Urinary bladder (tissue), 4 donors: ENCODE measurements around the gene AHCYL1. TPM values are rescaled to one million over a fixed set of nuclear protein-coding genes. Genes with fewer than 3 reads are reported as not detected.
"Not testable (repeated sequence)": the region's sequence is repeated elsewhere in the genome, so short reads cannot be mapped to it uniquely, and the experiment has no call there.

ENCODE experiments used
- DNase-seq: peaks from one replicate; pipeline ENCODE4 v3.0.0-alpha.2; 2015; ENCODE audit errors: extremely low spot score
- H3K27ac ChIP-seq: one replicate; pipeline ENCODE4 v1.5.1; 2013; ENCODE audit warnings: low read depth, mild to moderate bottlenecking, moderate library complexity
- H3K36me3 ChIP-seq: one replicate; pipeline ENCODE4 v1.6.1; 2013; ENCODE audit warnings: mild to moderate bottlenecking, moderate library complexity; ENCODE audit not compliant: insufficient read depth
- H3K4me1 ChIP-seq: one replicate; pipeline ENCODE4 v1.6.1; 2013; ENCODE audit warnings: mild to moderate bottlenecking, moderate library complexity; ENCODE audit not compliant: insufficient read depth
- H3K4me3 ChIP-seq: one replicate; pipeline ENCODE4 v1.5.1; 2013; ENCODE audit warnings: low read depth, low read length
- WGBS: extraction: QIAGEN DNeasy Blood & Tissue Kit; methylation state at CpG from one replicate; pipeline ENCODE4 v1.1.7; 2013; 5-methylcytosine and 5-hydroxymethylcytosine counted together
- polyA plus RNA-seq: library from polyadenylated mRNA; stranded (reverse); fragments of 200-250 nt; gene quantifications from one replicate; pipeline ENCODE4 v1.2.3, GENCODE V29; 2013
- total RNA-seq: library from RNA; depleted of rRNA; stranded (reverse); fragments of >200 nt; gene quantifications from one replicate; pipeline ENCODE4 v1.2.3, GENCODE V29; 2014
- donor health status: healthy with polysubstance abuse.
- donor health status: healthy.

Gene AHCYL1
- total and polyA plus RNA-seq, 2 donors = 46.2 to 68.1 TPM

DNA sequence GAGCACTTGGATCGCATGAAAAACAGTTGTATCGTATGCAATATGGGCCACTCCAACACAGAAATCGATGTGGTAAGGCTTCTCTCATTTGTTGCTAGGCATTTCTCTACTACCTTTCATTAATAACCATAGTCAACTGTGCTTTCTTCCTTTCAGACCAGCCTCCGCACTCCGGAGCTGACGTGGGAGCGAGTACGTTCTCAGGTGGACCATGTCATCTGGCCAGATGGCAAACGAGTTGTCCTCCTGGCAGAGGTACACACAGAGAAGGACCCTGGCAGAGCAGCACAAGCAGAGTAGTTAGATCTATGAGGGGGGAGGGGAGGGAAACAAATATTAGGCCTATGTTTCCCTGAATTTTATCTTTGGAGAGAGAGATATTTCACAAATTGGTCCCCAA is 33.8 kb downstream of the AHCYL1 start:
- no peak for DNase-seq

DNA sequence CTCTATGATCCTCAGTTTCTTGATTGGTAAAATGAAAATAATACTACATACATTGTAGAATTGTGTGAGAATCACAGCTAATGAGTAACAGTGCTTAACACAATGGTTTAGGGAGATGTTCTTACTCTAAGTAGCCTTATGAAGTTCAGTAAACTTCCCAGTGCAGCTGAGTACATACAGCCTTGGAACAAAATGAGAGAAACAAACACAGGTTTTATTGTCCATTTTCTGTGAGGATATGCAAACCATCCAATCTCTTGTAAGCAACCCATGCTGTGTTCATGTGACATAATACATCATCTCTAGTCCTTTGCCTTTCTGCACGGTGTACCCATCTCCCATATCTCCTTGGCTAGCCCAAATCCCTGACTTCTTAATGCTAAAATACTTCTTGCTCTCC is 35.2 kb downstream of the AHCYL1 start:
- no peak overlapping the region for H3K27ac ChIP-seq
- 83% methylated on average over 1 of the region's 1 CpG for WGBS
- DNase-seq = no peak
- peaks cover 12% of the 10 kb centered on the region for H3K36me3 ChIP-seq
- no peaks in the 10 kb centered on the region for H3K4me1 ChIP-seq
- H3K4me3 ChIP-seq = no peak overlapping the region

More for the DNA sequence above, 33.8 kb downstream of the AHCYL1 start:
- no peak overlapping the region for H3K4me3 ChIP-seq
- 93% methylated on average over 9 of the region's 9 CpGs for WGBS
- no peaks in the 10 kb centered on the region for H3K4me1 ChIP-seq
- peaks cover 12% of the 10 kb centered on the region for H3K36me3 ChIP-seq
- no peak overlapping the region for H3K27ac ChIP-seq

GRCh38 chr1:110021285-110021684 is 36.7 kb downstream of the AHCYL1 start:
- whole genome bisulfite sequencing = 89% methylated on average over 3 of the region's 3 CpGs
- Histone ChIP-seq H3K4me3 (no peak overlapping the region), H3K36me3 (peaks cover 8% of the 10 kb centered on the region), H3K4me1 (no peaks in the 10 kb centered on the region), H3K27ac (no peak overlapping the region)
- DNase-seq = no peak

DNA sequence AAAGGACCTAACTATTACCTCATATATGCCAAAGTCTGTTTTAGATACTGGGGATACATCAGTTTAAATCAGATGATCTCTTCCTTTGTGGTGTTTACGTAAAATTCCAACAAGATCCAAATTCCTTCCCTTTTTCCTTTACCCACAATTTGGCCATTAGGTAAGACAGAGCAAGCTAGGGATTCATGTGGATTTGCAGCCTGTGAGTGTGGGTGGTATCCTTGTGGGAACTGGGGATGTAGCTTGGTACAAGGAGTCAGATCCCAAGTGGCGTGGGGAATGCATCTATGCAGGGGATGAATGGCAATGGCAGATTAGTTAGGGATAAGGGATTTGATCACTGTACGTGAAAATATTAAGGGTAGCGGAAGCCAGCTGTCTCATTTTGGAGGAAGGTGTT is 40.0 kb downstream of the AHCYL1 start:
- H3K36me3 ChIP-seq = peaks cover 5% of the 10 kb centered on the region
- no peak overlapping the region for H3K27ac ChIP-seq
- no peak for DNase-seq
- H3K4me3 ChIP-seq = no peak overlapping the region
- no peaks in the 10 kb centered on the region for H3K4me1 ChIP-seq
- WGBS = 85% methylated on average over 4 of the region's 4 CpGs

DNA sequence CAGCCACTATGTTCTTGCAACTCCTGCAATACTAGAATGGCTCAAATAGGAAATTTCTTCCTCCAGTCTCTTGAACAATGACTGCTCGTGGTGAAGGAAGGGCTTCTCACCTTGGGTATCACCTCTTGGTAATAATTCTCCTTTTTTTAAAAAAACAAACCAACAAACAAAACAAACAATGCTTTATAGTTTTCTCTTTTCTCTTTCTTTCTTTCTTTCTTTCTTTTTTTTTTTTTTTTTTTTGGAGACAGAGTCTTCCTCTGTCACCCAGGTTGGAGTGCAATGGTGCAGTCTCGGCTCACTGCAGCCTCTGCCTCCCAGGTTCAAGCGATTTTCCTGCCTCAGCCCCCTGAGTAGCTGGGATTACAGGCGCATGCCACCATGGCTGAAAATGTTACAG is 46.1 kb downstream of the AHCYL1 start:
- 74% methylated on average over 4 of the region's 4 CpGs for WGBS
- H3K36me3 ChIP-seq, DNase-seq, H3K4me1 ChIP-seq, H3K4me3 ChIP-seq, H3K27ac ChIP-seq: not testable (repeated sequence)

DNA sequence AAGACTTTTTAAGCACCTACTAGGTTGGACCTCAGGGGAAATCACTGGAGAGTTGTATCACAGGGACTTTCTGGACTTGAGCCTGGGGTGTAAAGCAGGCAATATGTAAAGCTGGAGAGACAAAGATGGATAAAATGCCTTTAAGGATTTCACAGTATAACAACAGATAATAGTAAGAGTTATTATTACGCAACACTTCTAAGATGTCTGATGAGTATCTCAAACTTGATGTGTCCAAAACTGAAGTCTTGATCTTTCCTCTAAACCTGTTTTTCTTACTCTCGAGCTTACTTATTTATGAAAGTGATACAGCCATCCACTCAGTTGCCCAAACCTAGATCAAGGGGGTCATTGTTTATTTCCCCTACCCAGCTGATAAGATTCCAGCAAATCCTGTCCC is 47.8 kb downstream of the AHCYL1 start:
- DNase-seq = no peak
- WGBS = 91% methylated on average over 2 of the region's 2 CpGs
- peaks cover 1% of the 10 kb centered on the region for H3K4me1 ChIP-seq
- no peak overlapping the region for H3K4me3 ChIP-seq
- H3K27ac ChIP-seq = no peak overlapping the region
- no peaks in the 10 kb centered on the region for H3K36me3 ChIP-seq

- Histone ChIP-seq H3K4me3 (no peak overlapping the region), H3K36me3 (no peaks in the 10 kb centered on the region), H3K4me1 (peaks cover 1% of the 10 kb centered on the region), H3K27ac (no peak overlapping the region)
- DNase-seq = no peak
- WGBS = 88% methylated on average over 5 of the region's 5 CpGs
Observed at GRCh38 chr1:110033421-110033820, 48.9 kb downstream of the AHCYL1 start.

- H3K4me3 ChIP-seq = peak overlapping the region; percentile 38
- H3K36me3 ChIP-seq = no peaks in the 10 kb centered on the region
- no peak overlapping the region for H3K27ac ChIP-seq
- H3K4me1 ChIP-seq = peaks cover 1% of the 10 kb centered on the region
- DNase-seq = no peak
- WGBS = 56% methylated on average over 4 of the region's 4 CpGs
Observed at GRCh38 chr1:110034040-110034450, 49.5 kb downstream of the AHCYL1 start.

GRCh38 chr1:110034451-110035235 is 50.1 kb downstream of the AHCYL1 start, which contains the start of gene STRIP1:
Gene STRIP1, plus strand, starts transcription at chr1:110034624. Its CDS starts 14 bp downstream, at chr1:110034638.
- under 1% methylated on average over 66 of the region's 66 CpGs for WGBS
- DNase-seq = peak; percentile 91
- Histone ChIP-seq H3K4me1 (peaks cover 1% of the 10 kb centered on the region), H3K27ac (peak within 1 kb of the TSS; percentile 83), H3K4me3 (peak within 1 kb of the TSS; percentile 77), H3K36me3 (no peaks in the 10 kb centered on the region)

- 6% methylated on average over 16 of the region's 16 CpGs for WGBS
- Histone ChIP-seq H3K36me3 (no peaks in the 10 kb centered on the region), H3K27ac (no peak overlapping the region), H3K4me1 (peaks cover 1% of the 10 kb centered on the region), H3K4me3 (peak overlapping the region; percentile 77)
- DNase-seq = no peak
Observed at GRCh38 chr1:110035236-110035752, 50.7 kb downstream of the AHCYL1 start.

DNA sequence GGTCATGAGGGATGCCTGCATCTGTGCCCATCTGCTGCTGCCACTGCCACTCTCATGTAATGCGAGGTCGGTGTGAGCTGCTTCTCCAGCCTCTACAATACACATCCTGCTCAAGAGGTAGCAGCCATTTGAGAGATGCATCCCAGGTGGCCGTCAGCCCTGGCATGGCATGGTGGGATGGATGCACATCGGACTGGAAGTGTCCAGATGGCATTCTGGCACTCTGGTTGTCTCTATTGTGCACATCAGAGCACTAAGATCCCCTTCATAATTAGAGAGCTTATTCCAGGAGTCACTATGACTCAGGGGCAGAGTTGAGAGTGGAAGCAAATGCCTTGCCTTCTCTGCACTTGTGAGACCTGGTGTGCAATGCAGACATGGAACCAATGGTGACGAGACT is 53.7 kb downstream of the AHCYL1 start:
- DNase-seq = no peak
- WGBS = 91% methylated on average over 5 of the region's 5 CpGs
- Histone ChIP-seq H3K4me3 (no peak overlapping the region), H3K4me1 (peaks cover 1% of the 10 kb centered on the region), H3K36me3 (no peaks in the 10 kb centered on the region), H3K27ac (no peak overlapping the region)

DNA sequence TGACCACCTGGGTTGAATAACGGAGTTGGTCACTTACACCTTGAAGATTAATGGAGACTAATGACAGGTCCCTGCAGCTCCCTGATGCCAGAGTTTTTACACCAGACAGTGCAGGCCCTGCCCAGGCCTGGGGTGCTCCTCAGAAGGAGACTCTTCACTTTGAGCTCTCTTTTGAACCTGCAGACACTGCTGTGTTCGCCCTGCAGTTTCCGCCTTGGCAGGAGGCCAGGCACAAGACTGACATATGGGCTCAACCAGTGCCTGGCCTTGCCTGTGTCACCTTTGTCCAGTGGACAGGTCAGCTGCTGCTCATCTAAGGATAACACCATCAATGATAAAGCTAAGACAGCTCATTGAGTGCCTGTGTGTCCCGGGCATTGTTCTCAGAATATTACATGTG is 55.1 kb downstream of the AHCYL1 start:
- no peak for DNase-seq
- WGBS = 83% methylated on average over 4 of the region's 4 CpGs
- Histone ChIP-seq H3K36me3 (no peaks in the 10 kb centered on the region), H3K4me3 (no peak overlapping the region), H3K4me1 (peaks cover 1% of the 10 kb centered on the region), H3K27ac (no peak overlapping the region)

DNA sequence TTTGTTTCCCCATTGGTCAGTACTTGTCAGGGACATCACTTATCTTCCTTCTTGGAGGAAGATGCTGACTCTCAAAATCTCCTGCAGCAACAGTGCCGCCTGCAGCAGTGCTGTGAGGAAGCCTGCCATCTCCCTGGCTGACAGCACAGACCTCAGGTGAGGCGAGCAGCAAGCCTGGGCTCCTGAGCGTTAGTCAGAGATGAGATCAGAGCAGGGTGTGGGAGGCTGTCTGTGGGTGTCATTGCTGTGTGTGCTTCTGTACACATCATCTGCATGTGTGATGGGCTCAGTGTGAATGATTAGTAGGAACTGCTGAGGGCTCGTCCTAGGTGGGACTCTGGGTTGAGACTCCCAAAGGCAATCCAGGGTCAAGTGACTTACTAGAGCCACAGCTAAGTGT is 56.0 kb downstream of the AHCYL1 start:
- 93% methylated on average over 4 of the region's 4 CpGs for WGBS
- H3K27ac ChIP-seq = no peak overlapping the region
- peaks cover 4% of the 10 kb centered on the region for H3K36me3 ChIP-seq
- no peak overlapping the region for H3K4me3 ChIP-seq
- H3K4me1 ChIP-seq = no peaks in the 10 kb centered on the region
- DNase-seq = no peak

- Histone ChIP-seq H3K36me3 (peaks cover 10% of the 10 kb centered on the region), H3K4me1 (no peaks in the 10 kb centered on the region), H3K27ac (no peak overlapping the region), H3K4me3 (no peak overlapping the region)
- no peak for DNase-seq
- WGBS = 95% methylated on average over 10 of the region's 10 CpGs
Observed at GRCh38 chr1:110043016-110043415, 58.5 kb downstream of the AHCYL1 start.
